Stimulated activated CD4-positive, alpha-beta T cell treated with anti-CD3 and anti-CD28 coated beads, Interleukin-1b, Interleukin-23, amount 100 ng/mL, for 4 hours (primary cell): ENCODE measurements around the gene ASNSD1.

ENCODE experiments used
- DNase-seq, 2 donors: peaks; one replicate each; pipeline ENCODE4 v3.0.0-alpha.2; 2020; ENCODE audit warnings: low read depth in 2 of 2

The ASNSD1 gene

GRCh38 chr2:189661148-189661956, at the start of gene ASNSD1:
Gene ASNSD1, plus strand, starts transcription at chr2:189661459. Its CDS starts 4,674 bp downstream, at chr2:189666133.
- peak; percentile 98 to 99 for DNase-seq

- no peak for DNase-seq
These were observed 48.1 kb upstream of the ASNSD1 start for GRCh38 chr2:189613077-189613636.

- DNase-seq, result no peak
These were observed 47.4 kb upstream of the ASNSD1 start for GRCh38 chr2:189613650-189614420.

GRCh38 chr2:189614585-189614984, 46.7 kb upstream of the ASNSD1 start:
- no peak for DNase-seq

GRCh38 chr2:189618197-189618596, 43.1 kb upstream of the ASNSD1 start:
- no peak for DNase-seq

GRCh38 chr2:189621781-189622180, 39.5 kb upstream of the ASNSD1 start:
- no peak for DNase-seq

- DNase-seq, result no peak
These were observed 38.2 kb upstream of the ASNSD1 start for GRCh38 chr2:189623049-189623448.

GRCh38 chr2:189624648-189625355, 36.5 kb upstream of the ASNSD1 start:
- DNase-seq, result no peak

GRCh38 chr2:189625636-189626035, 35.6 kb upstream of the ASNSD1 start:
- DNase-seq, result no peak

- no peak for DNase-seq
These were observed 33.5 kb upstream of the ASNSD1 start for GRCh38 chr2:189627789-189628188.

GRCh38 chr2:189628817-189629530, 32.3 kb upstream of the ASNSD1 start:
- DNase-seq, result no peak

- DNase-seq, result no peak
These were observed 31.5 kb upstream of the ASNSD1 start for GRCh38 chr2:189629531-189630453.

- no peak for DNase-seq
These were observed 29.4 kb upstream of the ASNSD1 start for GRCh38 chr2:189631849-189632248.

- no peak for DNase-seq
These were observed 27.9 kb upstream of the ASNSD1 start for GRCh38 chr2:189633392-189633811.

- no peak for DNase-seq
These were observed 25.9 kb upstream of the ASNSD1 start for GRCh38 chr2:189635353-189635752.

GRCh38 chr2:189638301-189639006, 22.8 kb upstream of the ASNSD1 start:
- DNase-seq, result no peak

GRCh38 chr2:189639007-189639609, 22.2 kb upstream of the ASNSD1 start:
- no peak for DNase-seq

GRCh38 chr2:189641002-189641401, 20.3 kb upstream of the ASNSD1 start:
- DNase-seq, result no peak

GRCh38 chr2:189641590-189641989, 19.7 kb upstream of the ASNSD1 start:
- DNase-seq, result no peak
